T-helper 2 cell treated with Interferon-gamma antibody and Interleukin-4, amounts not matched to agents 5 μg/mL and 100 μg/mL, for 36 hours (primary cell): Measurements from ENCODE around the gene ZNRF1.
"Not testable (repeated sequence)": the region's sequence is repeated elsewhere in the genome, so short reads cannot be mapped to it uniquely, and the experiment has no call there.

ENCODE experiments used
- DNase-seq: peaks from one replicate; pipeline ENCODE4 v3.0.0; 2021; ENCODE audit warnings: low spot score
- H3K27ac Mint-ChIP-seq: one replicate; pipeline ENCODE4 v1.8.0; 2021; ENCODE audit warnings: mild to moderate bottlenecking, mixed read lengths
- H3K27me3 Mint-ChIP-seq: one replicate; pipeline ENCODE4 v1.8.0; 2021; ENCODE audit warnings: low read depth, mixed read lengths
- H3K36me3 Mint-ChIP-seq: one replicate; pipeline ENCODE4 v1.8.0; 2021; ENCODE audit warnings: low read depth, mixed read lengths
- H3K4me1 Mint-ChIP-seq: one replicate; pipeline ENCODE4 v1.8.0; 2021; ENCODE audit warnings: low read depth, mixed read lengths
- H3K4me3 Mint-ChIP-seq: one replicate; pipeline ENCODE4 v1.8.0; 2022; ENCODE audit warnings: mild to moderate bottlenecking, moderate library complexity, mixed read lengths
- H3K9me3 Mint-ChIP-seq: one replicate; pipeline ENCODE4 v1.8.0; 2021; ENCODE audit warnings: mixed read lengths

ZNRF1 gene

GRCh38 chr16:75090899-75091298 is 92.1 kb downstream of the ZNRF1 start:
- H3K4me1 Mint-ChIP-seq: peaks cover 17% of the 10 kb centered on the region
- not testable (repeated sequence) for H3K27me3 Mint-ChIP-seq, H3K4me3 Mint-ChIP-seq, H3K36me3 Mint-ChIP-seq, DNase-seq, H3K9me3 Mint-ChIP-seq, H3K27ac Mint-ChIP-seq

- not testable (repeated sequence) for H3K9me3 Mint-ChIP-seq, H3K36me3 Mint-ChIP-seq, H3K4me3 Mint-ChIP-seq, H3K27ac Mint-ChIP-seq, H3K27me3 Mint-ChIP-seq, DNase-seq
- peaks cover 19% of the 10 kb centered on the region for H3K4me1 Mint-ChIP-seq
Measured at GRCh38 chr16:75091619-75092018, 92.8 kb downstream of the ZNRF1 start.

GRCh38 chr16:75092777-75093176 is 94.0 kb downstream of the ZNRF1 start:
- H3K4me1 Mint-ChIP-seq: peaks cover 21% of the 10 kb centered on the region
- H3K9me3 Mint-ChIP-seq: no peaks in the 10 kb centered on the region
- no peak overlapping the region for H3K27ac Mint-ChIP-seq
- DNase-seq: no peak
- no peak overlapping the region for H3K4me3 Mint-ChIP-seq
- H3K36me3 Mint-ChIP-seq: peaks cover 2% of the 10 kb centered on the region
- no peaks in the 10 kb centered on the region for H3K27me3 Mint-ChIP-seq

GRCh38 chr16:75093598-75094540 is 95.0 kb downstream of the ZNRF1 start:
- Mint-ChIP-seq H3K27me3 (no peaks in the 10 kb centered on the region), H3K4me1 (peaks cover 28% of the 10 kb centered on the region), H3K27ac (no peak overlapping the region), H3K4me3 (no peak overlapping the region), H3K9me3 (no peaks in the 10 kb centered on the region), H3K36me3 (peaks cover 4% of the 10 kb centered on the region)
- no peak for DNase-seq

GRCh38 chr16:75095204-75095621 is 96.4 kb downstream of the ZNRF1 start:
- H3K4me1 Mint-ChIP-seq: peaks cover 32% of the 10 kb centered on the region
- H3K4me3 Mint-ChIP-seq: no peak overlapping the region
- peaks cover 3% of the 10 kb centered on the region for H3K36me3 Mint-ChIP-seq
- H3K9me3 Mint-ChIP-seq: no peaks in the 10 kb centered on the region
- no peaks in the 10 kb centered on the region for H3K27me3 Mint-ChIP-seq
- no peak for DNase-seq
- H3K27ac Mint-ChIP-seq: no peak overlapping the region

- H3K27ac Mint-ChIP-seq: peak overlapping the region; percentile 66
- no peak for DNase-seq
- no peaks in the 10 kb centered on the region for H3K27me3 Mint-ChIP-seq
- no peaks in the 10 kb centered on the region for H3K9me3 Mint-ChIP-seq
- peaks cover 2% of the 10 kb centered on the region for H3K36me3 Mint-ChIP-seq
- H3K4me1 Mint-ChIP-seq: peaks cover 38% of the 10 kb centered on the region
- no peak overlapping the region for H3K4me3 Mint-ChIP-seq
Measured at GRCh38 chr16:75096656-75097055, 97.8 kb downstream of the ZNRF1 start.

- no peaks in the 10 kb centered on the region for H3K27me3 Mint-ChIP-seq
- H3K36me3 Mint-ChIP-seq: peaks cover 2% of the 10 kb centered on the region
- H3K9me3 Mint-ChIP-seq: no peaks in the 10 kb centered on the region
- H3K4me3 Mint-ChIP-seq: no peak overlapping the region
- peaks cover 40% of the 10 kb centered on the region for H3K4me1 Mint-ChIP-seq
- no peak for DNase-seq
- H3K27ac Mint-ChIP-seq: peak overlapping the region; percentile 21
Measured at GRCh38 chr16:75097191-75097761, 98.5 kb downstream of the ZNRF1 start.

- Mint-ChIP-seq H3K27me3 (no peaks in the 10 kb centered on the region), H3K27ac (peak overlapping the region; percentile 88), H3K36me3 (peaks cover 2% of the 10 kb centered on the region), H3K4me1 (peaks cover 40% of the 10 kb centered on the region), H3K9me3 (no peaks in the 10 kb centered on the region), H3K4me3 (peak overlapping the region; percentile 58)
- DNase-seq: peak; percentile 78
Measured at GRCh38 chr16:75097941-75098901, 99.4 kb downstream of the ZNRF1 start.

- peaks cover 39% of the 10 kb centered on the region for H3K4me1 Mint-ChIP-seq
- peaks cover 5% of the 10 kb centered on the region for H3K36me3 Mint-ChIP-seq
- no peaks in the 10 kb centered on the region for H3K27me3 Mint-ChIP-seq
- peak overlapping the region; percentile 68 for H3K4me3 Mint-ChIP-seq
- H3K27ac Mint-ChIP-seq: peak overlapping the region; percentile 88
- H3K9me3 Mint-ChIP-seq: peaks cover 3% of the 10 kb centered on the region
- DNase-seq: no peak
Measured at GRCh38 chr16:75099075-75099667, 100.3 kb downstream of the ZNRF1 start.

- peak; percentile 52 for DNase-seq
- Mint-ChIP-seq H3K36me3 (peaks cover 9% of the 10 kb centered on the region), H3K4me3 (peak overlapping the region; percentile 68), H3K27ac (peak overlapping the region; percentile 88), H3K4me1 (peaks cover 43% of the 10 kb centered on the region), H3K27me3 (no peaks in the 10 kb centered on the region), H3K9me3 (peaks cover 4% of the 10 kb centered on the region)
Measured at GRCh38 chr16:75099738-75100602, 101.1 kb downstream of the ZNRF1 start.

- Mint-ChIP-seq H3K4me3 (peak overlapping the region; percentile 68), H3K9me3 (peaks cover 4% of the 10 kb centered on the region), H3K36me3 (peaks cover 9% of the 10 kb centered on the region), H3K4me1 (peaks cover 49% of the 10 kb centered on the region), H3K27ac (peak overlapping the region; percentile 88), H3K27me3 (no peaks in the 10 kb centered on the region)
- DNase-seq: no peak
Measured at GRCh38 chr16:75100603-75100990, 101.8 kb downstream of the ZNRF1 start.

- no peaks in the 10 kb centered on the region for H3K27me3 Mint-ChIP-seq
- peak overlapping the region; percentile 9 for H3K27ac Mint-ChIP-seq
- H3K4me1 Mint-ChIP-seq: peaks cover 47% of the 10 kb centered on the region
- DNase-seq: no peak
- H3K36me3 Mint-ChIP-seq: peaks cover 9% of the 10 kb centered on the region
- peaks cover 4% of the 10 kb centered on the region for H3K9me3 Mint-ChIP-seq
- no peak overlapping the region for H3K4me3 Mint-ChIP-seq
Measured at GRCh38 chr16:75101635-75102034, 102.8 kb downstream of the ZNRF1 start.

- H3K4me3 Mint-ChIP-seq: no peak overlapping the region
- no peak for DNase-seq
- peaks cover 4% of the 10 kb centered on the region for H3K9me3 Mint-ChIP-seq
- peak overlapping the region; percentile 27 for H3K27ac Mint-ChIP-seq
- no peaks in the 10 kb centered on the region for H3K27me3 Mint-ChIP-seq
- peaks cover 48% of the 10 kb centered on the region for H3K4me1 Mint-ChIP-seq
- H3K36me3 Mint-ChIP-seq: peaks cover 9% of the 10 kb centered on the region
Measured at GRCh38 chr16:75102595-75102994, 103.8 kb downstream of the ZNRF1 start.
